ENCODE results near the gene FLRT2. TPM values are rescaled to one million over a fixed set of nuclear protein-coding genes. Genes with fewer than 3 reads are reported as not detected.

FLRT2 gene
- total RNA-seq, 1 experiment from 2014 or later: 4.5 TPM

DNA sequence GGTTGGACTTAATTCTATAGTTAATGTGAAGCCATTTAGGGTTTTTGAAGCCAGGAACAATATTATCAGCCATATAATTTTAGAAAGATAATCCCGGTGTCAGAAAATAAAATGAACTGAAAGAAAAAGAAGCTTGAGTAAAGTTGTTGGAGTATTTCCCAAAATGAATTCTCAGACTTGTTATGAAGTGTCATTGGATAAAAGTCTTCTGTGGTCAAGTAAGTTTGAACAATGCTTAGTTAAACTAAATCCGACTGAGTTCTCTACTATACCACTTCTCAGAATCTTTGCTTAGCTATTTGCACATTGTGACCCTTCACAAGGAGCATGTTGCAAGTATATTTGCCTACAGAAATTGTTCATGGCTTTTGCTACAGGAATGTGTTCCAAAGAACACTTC is 17.5 kb upstream of the FLRT2 start:
- no peak for DNase-seq (ENCODE audit: low read depth, low spot score)
- intact Hi-C loops (cut with micrococcal nuclease; ENCODE audit: unreplicated experiment) (no loop called here), in situ Hi-C loops (cut with HindIII; ENCODE audit: low pct_unique_long_range_greater_than_20kb, low sequenced_read_pairs) (no loop called here)
- Histone ChIP-seq H3K36me3 (ENCODE audit: control insufficient read depth, insufficient read depth, low read length) (no peaks in the 10 kb centered on the region), H3K4me1 (ENCODE audit: control insufficient read depth, insufficient read depth, low read length) (no peaks in the 10 kb centered on the region), H3K27ac (ENCODE audit: low read length) (no peak overlapping the region), H3K4me3 (ENCODE audit: low read depth in 2 of 2, low read length in 2 of 2) (no peak overlapping the region), H3K9me3 (ENCODE audit: control insufficient read depth, insufficient read depth, low read depth, low read length) (no peaks in the 10 kb centered on the region), H3K27me3 (ENCODE audit: control insufficient read depth, insufficient read depth, low read length) (no peaks in the 10 kb centered on the region)
- TF ChIP-seq SIN3A (IDR thresholded peaks at IDR 0.05; ENCODE audit: borderline replicate concordance, insufficient read depth, low read depth, low read length) (no peak), TCF7L2 (IDR thresholded peaks at IDR 0.05; ENCODE audit: low read depth, low read length) (no peak), POLR2AphosphoS5 (IDR thresholded peaks at IDR 0.05; ENCODE audit: low read depth, low read length) (no peak)
- TF ChIP-seq, protein P1, sequence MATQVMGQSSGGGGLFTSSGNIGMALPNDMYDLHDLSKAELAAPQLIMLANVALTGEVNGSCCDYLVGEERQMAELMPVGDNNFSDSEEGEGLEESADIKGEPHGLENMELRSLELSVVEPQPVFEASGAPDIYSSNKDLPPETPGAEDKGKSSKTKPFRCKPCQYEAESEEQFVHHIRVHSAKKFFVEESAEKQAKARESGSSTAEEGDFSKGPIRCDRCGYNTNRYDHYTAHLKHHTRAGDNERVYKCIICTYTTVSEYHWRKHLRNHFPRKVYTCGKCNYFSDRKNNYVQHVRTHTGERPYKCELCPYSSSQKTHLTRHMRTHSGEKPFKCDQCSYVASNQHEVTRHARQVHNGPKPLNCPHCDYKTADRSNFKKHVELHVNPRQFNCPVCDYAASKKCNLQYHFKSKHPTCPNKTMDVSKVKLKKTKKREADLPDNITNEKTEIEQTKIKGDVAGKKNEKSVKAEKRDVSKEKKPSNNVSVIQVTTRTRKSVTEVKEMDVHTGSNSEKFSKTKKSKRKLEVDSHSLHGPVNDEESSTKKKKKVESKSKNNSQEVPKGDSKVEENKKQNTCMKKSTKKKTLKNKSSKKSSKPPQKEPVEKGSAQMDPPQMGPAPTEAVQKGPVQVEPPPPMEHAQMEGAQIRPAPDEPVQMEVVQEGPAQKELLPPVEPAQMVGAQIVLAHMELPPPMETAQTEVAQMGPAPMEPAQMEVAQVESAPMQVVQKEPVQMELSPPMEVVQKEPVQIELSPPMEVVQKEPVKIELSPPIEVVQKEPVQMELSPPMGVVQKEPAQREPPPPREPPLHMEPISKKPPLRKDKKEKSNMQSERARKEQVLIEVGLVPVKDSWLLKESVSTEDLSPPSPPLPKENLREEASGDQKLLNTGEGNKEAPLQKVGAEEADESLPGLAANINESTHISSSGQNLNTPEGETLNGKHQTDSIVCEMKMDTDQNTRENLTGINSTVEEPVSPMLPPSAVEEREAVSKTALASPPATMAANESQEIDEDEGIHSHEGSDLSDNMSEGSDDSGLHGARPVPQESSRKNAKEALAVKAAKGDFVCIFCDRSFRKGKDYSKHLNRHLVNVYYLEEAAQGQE (IDR thresholded peaks at IDR 0.05; ENCODE audit: insufficient read depth in 1 of 2, low read depth in 2 of 2, low read length in 1 of 2): no peak
- TF ChIP-seq, protein P2, sequence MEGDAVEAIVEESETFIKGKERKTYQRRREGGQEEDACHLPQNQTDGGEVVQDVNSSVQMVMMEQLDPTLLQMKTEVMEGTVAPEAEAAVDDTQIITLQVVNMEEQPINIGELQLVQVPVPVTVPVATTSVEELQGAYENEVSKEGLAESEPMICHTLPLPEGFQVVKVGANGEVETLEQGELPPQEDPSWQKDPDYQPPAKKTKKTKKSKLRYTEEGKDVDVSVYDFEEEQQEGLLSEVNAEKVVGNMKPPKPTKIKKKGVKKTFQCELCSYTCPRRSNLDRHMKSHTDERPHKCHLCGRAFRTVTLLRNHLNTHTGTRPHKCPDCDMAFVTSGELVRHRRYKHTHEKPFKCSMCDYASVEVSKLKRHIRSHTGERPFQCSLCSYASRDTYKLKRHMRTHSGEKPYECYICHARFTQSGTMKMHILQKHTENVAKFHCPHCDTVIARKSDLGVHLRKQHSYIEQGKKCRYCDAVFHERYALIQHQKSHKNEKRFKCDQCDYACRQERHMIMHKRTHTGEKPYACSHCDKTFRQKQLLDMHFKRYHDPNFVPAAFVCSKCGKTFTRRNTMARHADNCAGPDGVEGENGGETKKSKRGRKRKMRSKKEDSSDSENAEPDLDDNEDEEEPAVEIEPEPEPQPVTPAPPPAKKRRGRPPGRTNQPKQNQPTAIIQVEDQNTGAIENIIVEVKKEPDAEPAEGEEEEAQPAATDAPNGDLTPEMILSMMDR (IDR thresholded peaks at IDR 0.05): no peak
- no peak for ATAC-seq
- ChIA-PET CTCF (no interaction called here), POLR2A (no interaction called here)
- BruUV-seq (replicated peaks): no TSS peak

DNA sequence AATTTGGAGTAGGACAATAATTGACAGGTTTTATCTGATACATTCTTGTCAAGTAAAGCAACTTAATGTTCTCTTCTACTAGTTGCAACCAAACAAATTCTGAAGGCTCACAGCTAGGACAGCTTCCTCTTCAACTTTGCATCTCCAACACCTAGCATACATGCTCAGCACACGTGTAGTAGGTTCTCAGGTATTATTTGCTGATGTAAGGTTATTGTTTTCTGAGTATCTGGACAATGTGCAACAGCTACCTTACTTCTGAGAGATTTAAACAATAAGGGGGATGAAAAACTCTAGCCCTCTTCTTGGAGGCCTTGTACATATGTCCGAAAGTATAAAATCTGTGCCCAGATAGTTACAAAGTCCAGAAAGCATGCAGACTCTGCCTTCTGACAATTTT is 15.5 kb upstream of the FLRT2 start:
- no peaks in the 10 kb centered on the region for H3K27me3 ChIP-seq (ENCODE audit: control insufficient read depth, insufficient read depth, low read length)
- intact Hi-C loops (cut with micrococcal nuclease; ENCODE audit: unreplicated experiment): no loop called here
- H3K36me3 ChIP-seq (ENCODE audit: control insufficient read depth, insufficient read depth, low read length): no peaks in the 10 kb centered on the region
- ATAC-seq (no peak), DNase-seq (ENCODE audit: low read depth, low spot score) (no peak)
- CTCF ChIA-PET: no interaction called here
- in situ Hi-C loops (cut with HindIII; ENCODE audit: low pct_unique_long_range_greater_than_20kb, low sequenced_read_pairs): no loop called here
- H3K9me3 ChIP-seq (ENCODE audit: control insufficient read depth, insufficient read depth, low read depth, low read length): no peaks in the 10 kb centered on the region
- BruUV-seq (replicated peaks): no TSS peak
- no peaks in the 10 kb centered on the region for H3K4me1 ChIP-seq (ENCODE audit: control insufficient read depth, insufficient read depth, low read length)
- TF ChIP-seq POLR2AphosphoS5 (IDR thresholded peaks at IDR 0.05; ENCODE audit: low read depth, low read length): no peak
- no peak for TF ChIP-seq SIN3A (IDR thresholded peaks at IDR 0.05; ENCODE audit: borderline replicate concordance, insufficient read depth, low read depth, low read length)
- TF ChIP-seq, protein P1 (IDR thresholded peaks at IDR 0.05; ENCODE audit: insufficient read depth in 1 of 2, low read depth in 2 of 2, low read length in 1 of 2): no peak
- TF ChIP-seq, protein P2 (IDR thresholded peaks at IDR 0.05): no peak
- no peak for TF ChIP-seq TCF7L2 (IDR thresholded peaks at IDR 0.05; ENCODE audit: low read depth, low read length)
- no peak overlapping the region for H3K4me3 ChIP-seq (ENCODE audit: low read depth in 2 of 2, low read length in 2 of 2)
- no peak overlapping the region for H3K27ac ChIP-seq (ENCODE audit: low read length)
- POLR2A ChIA-PET: no interaction called here
